Adrenal gland (tissue), 12 donors: ENCODE measurements around the gene ABCA4. TPM values are rescaled to one million over a fixed set of nuclear protein-coding genes. Genes with fewer than 3 reads are reported as not detected.
A peak's percentile ranks its signal among the peaks of the same experiment; 100 is the strongest.

Experiments
- DNase-seq, 7 donors: peaks; one replicate each; pipeline ENCODE4 v3.0.0-alpha.2; 2019 to 2020
- H3K27ac ChIP-seq, 5 donors: fragments of 200-600 bp; sonication (generic) in 4 of 5; 1 replicate in 3 of 5; 2 replicates in 2 of 5; pipeline versions ENCODE4 v1.5.1 to v1.8.0; 2016 to 2020; ENCODE audit warnings: mild to moderate bottlenecking in 1 of 5
- H3K27me3 ChIP-seq: fragments of 200-600 bp; 2 replicates; pipeline ENCODE4 v1.8.0; 2021
- H3K36me3 ChIP-seq, 2 donors: fragments of 200-600 bp; replicated peaks in 1 of 2; 1 replicate in 1 of 2; 2 replicates in 1 of 2; pipeline versions ENCODE4 v1.5.1 to v1.8.0; 2018 to 2022
- H3K4me1 ChIP-seq, 2 donors: fragments of 200-600 bp; replicated peaks in 1 of 2; 1 replicate in 1 of 2; 2 replicates in 1 of 2; pipeline versions ENCODE4 v1.5.1 to v1.8.0; 2018 to 2021
- H3K4me3 ChIP-seq, 4 donors: fragments of 200-600 bp; sonication (generic) in 3 of 4; one replicate each; pipeline ENCODE4 v1.5.1; 2016 to 2018
- H3K9me3 ChIP-seq, 3 donors: fragments of 200-600 bp; sonication (generic) in 1 of 3; replicated peaks in 1 of 3; 1 replicate in 2 of 3; 2 replicates in 1 of 3; pipeline versions ENCODE4 v1.5.1 to v1.8.0; 2016 to 2021
- CTCF ChIP-seq, 6 experiments: fragments of 450-650 bp in 4 of 6; fragments of 200-600 bp in 2 of 6; sonication (generic) in 1 of 6; IDR thresholded peaks; 1 replicate in 5 of 6; 2 replicates in 1 of 6; pipeline versions ENCODE4 v1.5.1 to v1.8.0; 2016 to 2021; ENCODE audit warnings: antibody characterized with exemption in 6 of 6, mild to moderate bottlenecking in 2 of 6, moderate library complexity in 1 of 6
- POLR2A ChIP-seq, 2 donors: fragments of 450-650 bp; IDR thresholded peaks; one replicate each; pipeline ENCODE4 v1.6.1; 2017; ENCODE audit warnings: antibody characterized with exemption in 2 of 2, mild to moderate bottlenecking in 2 of 2, moderate library complexity in 1 of 2
- WGBS, 4 donors: extraction: QIAGEN DNeasy Blood & Tissue Kit in 2 of 4; methylation state at CpG; one replicate each; pipeline versions ENCODE4 v1.1.5 to v1.1.7; 2013 to 2017; 5-methylcytosine and 5-hydroxymethylcytosine counted together
- intact Hi-C, 2 donors: fragments of 100-400 bp; cut with DNase I; formaldehyde crosslinking; loops; one replicate each; pipeline versions ENCODE4 v1.14.1 to v1.15.0; 2022 to 2023
- polyA plus RNA-seq, 3 donors: library from polyadenylated mRNA; stranded (reverse); fragments of 200-250 nt in 2 of 3; fragments of 350-450 nt in 1 of 3; fragmentation: Illumina TruSeq in 1 of 3; extraction: RNeasy Lipid Tissue Mini Kit (QIAGEN cat#74804) in 1 of 3; gene quantifications; one replicate each; pipeline ENCODE4 v1.2.3, GENCODE V29; 2013 to 2014
- total RNA-seq, 9 donors: library from RNA; depleted of rRNA in 4 of 9; stranded (reverse); fragments of >200 nt in 4 of 9; fragments of 120-200 nt in 1 of 9; fragmentation: NEBNext Ultra II Directional in 1 of 9; extraction: Animal tissue kit (Norgen Biotek cat#: 25700) in 1 of 9; gene quantifications; one replicate each; pipeline versions ENCODE4 v1.1.0 to v1.2.4, GENCODE V29; 2013 to 2023
- donor health status: healthy with polysubstance abuse.
- donor health status: Bipolar disorder and iron deficiency.
- donor health status: DM: yes; HTN: yes; CAD: no.
- donor health status: DM: no; HTN: no; CAD: no.
- donor health status: DM: no; HTN: no; CAD: no.
- donor health status: DM: yes; HTN: yes; CAD: no.

The ABCA4 gene
- total and polyA plus RNA-seq, 12 donors = 0.04 to 1.9 (median 0.14) TPM; not detected in 1

- Histone ChIP-seq H3K27me3 (no peaks in the 10 kb centered on the region), H3K27ac (peak overlapping the region in 1 of 5 donors; percentile 69), H3K4me3 (no peak overlapping the region), H3K4me1 (peaks cover 0 to 3% of the 10 kb centered on the region in 2 donors), H3K9me3 (no peaks in the 10 kb centered on the region), H3K36me3 (no peaks in the 10 kb centered on the region)
- 71 to 87% (median 76%) methylated on average over 1 of the region's 1 CpG for WGBS, 4 donors
- intact Hi-C loops = loop anchor here in 1 of 2 donors (10.0 kb wide), 1 partner anchor 415 kb away; no protein-coding TSS in a partner anchor
- no peak for TF ChIP-seq CTCF (IDR thresholded peaks at IDR 0.05)
- no peak for TF ChIP-seq POLR2A (IDR thresholded peaks at IDR 0.05)
- DNase-seq = no peak
These were observed 70.7 kb downstream of the ABCA4 start for GRCh38 chr1:94050254-94050653.

- 65 to 85% (median 68%) methylated on average over 3 of the region's 3 CpGs for WGBS, 4 donors
- Histone ChIP-seq H3K4me1 (peaks cover 0 to 3% of the 10 kb centered on the region in 2 donors), H3K36me3 (no peaks in the 10 kb centered on the region), H3K27ac (peak overlapping the region in 1 of 5 donors; percentile 69), H3K27me3 (no peaks in the 10 kb centered on the region), H3K4me3 (no peak overlapping the region), H3K9me3 (no peaks in the 10 kb centered on the region)
- intact Hi-C loops = loop anchor here in 1 of 2 donors (10.0 kb wide), 1 partner anchor 415 kb away; no protein-coding TSS in a partner anchor
- no peak for TF ChIP-seq CTCF (IDR thresholded peaks at IDR 0.05)
- DNase-seq = peak in 2 of 7 donors; percentile 42 to 65
These were observed 71.2 kb downstream of the ABCA4 start for GRCh38 chr1:94049791-94050190.

GRCh38 chr1:94048413-94049164 lies 72.4 kb downstream of the ABCA4 start:
- Histone ChIP-seq H3K4me1 (peaks cover 0 to 3% of the 10 kb centered on the region in 2 donors), H3K27me3 (no peaks in the 10 kb centered on the region), H3K27ac (peak overlapping the region in 3 of 5 donors; percentile 18 to 79 (median 62)), H3K4me3 (no peak overlapping the region), H3K36me3 (no peaks in the 10 kb centered on the region), H3K9me3 (no peaks in the 10 kb centered on the region)
- no peak for TF ChIP-seq CTCF (IDR thresholded peaks at IDR 0.05)
- peak in 1 of 2 donors; percentile 17 for TF ChIP-seq POLR2A (IDR thresholded peaks at IDR 0.05)
- intact Hi-C loops = no loop called here
- 75 to 86% (median 79%) methylated on average over 11 of the region's 11 CpGs for WGBS, 4 donors
- DNase-seq = peak in 2 of 7 donors; percentile 25 to 55

GRCh38 chr1:94047949-94048348 lies 73.0 kb downstream of the ABCA4 start:
- WGBS, 4 donors = 81 to 96% (median 84%) methylated on average over 2 of the region's 2 CpGs
- peaks cover 0 to 3% of the 10 kb centered on the region in 2 donors for H3K4me1 ChIP-seq
- H3K9me3 ChIP-seq = no peaks in the 10 kb centered on the region
- no peaks in the 10 kb centered on the region for H3K27me3 ChIP-seq
- H3K27ac ChIP-seq = peak overlapping the region in 4 of 5 donors; percentile 19 to 79 (median 40)
- intact Hi-C loops = no loop called here
- H3K36me3 ChIP-seq = no peaks in the 10 kb centered on the region
- DNase-seq = no peak
- TF ChIP-seq POLR2A (IDR thresholded peaks at IDR 0.05) = no peak
- TF ChIP-seq CTCF (IDR thresholded peaks at IDR 0.05) = no peak
- no peak overlapping the region for H3K4me3 ChIP-seq
